ENCODE data around the gene GLP2R.

The GLP2R gene

DNA sequence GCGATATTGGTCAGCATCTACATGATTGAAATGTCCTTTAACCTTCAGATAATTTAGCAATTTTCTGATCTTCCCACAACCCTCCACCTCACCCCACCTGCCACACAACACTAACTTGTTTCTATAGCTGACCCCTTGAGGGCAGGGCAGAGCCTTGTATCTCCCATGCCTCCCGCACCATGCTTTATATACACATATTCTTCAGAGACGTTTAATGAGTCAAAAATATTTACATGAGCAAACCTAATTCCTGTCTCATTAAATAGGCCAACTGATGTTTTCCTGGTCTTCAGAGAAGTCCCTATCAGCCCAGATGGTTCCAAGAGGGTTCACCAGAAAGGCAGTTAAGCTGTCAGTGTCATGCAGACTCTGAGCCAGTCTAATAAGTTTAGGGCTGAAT lies 27.7 kb upstream of the GLP2R start:
- no peak for DNase-seq
- Histone ChIP-seq H3K23ac (ENCODE audit: low read length) (no peak overlapping the region), H2BK5ac (ENCODE audit: low read length) (no peak overlapping the region), H2BK120ac (ENCODE audit: low read depth, low read length) (no peak overlapping the region), H3K56ac (ENCODE audit: low read length) (no peak overlapping the region), H3K79me2 (ENCODE audit: control insufficient read depth, insufficient read depth, low read length) (no peaks in the 10 kb centered on the region), H2AK5ac (ENCODE audit: low read length) (no peak overlapping the region), H3K4ac (ENCODE audit: low read depth, low read length) (no peak overlapping the region), H4K5ac (ENCODE audit: low read length) (no peak overlapping the region), H3K36me3 (ENCODE audit: control insufficient read depth, insufficient read depth, low read length) (no peaks in the 10 kb centered on the region), H3K4me1 (ENCODE audit: control insufficient read depth, low read depth, low read length) (no peaks in the 10 kb centered on the region), H3K18ac (ENCODE audit: low read length) (no peak overlapping the region), H3K79me1 (ENCODE audit: low read length) (no peaks in the 10 kb centered on the region), H3K27ac (ENCODE audit: low read depth, low read length) (no peak overlapping the region), H2BK15ac (replicated peaks; ENCODE audit: low read depth) (no peak overlapping the region), H3K27me3 (ENCODE audit: insufficient read depth, low read length, poor library complexity) (no peaks in the 10 kb centered on the region), H3K4me3 (ENCODE audit: low read length) (no peak overlapping the region), H3K9ac (ENCODE audit: low read length) (no peak overlapping the region), H4K8ac (ENCODE audit: low read depth, low read length) (no peak overlapping the region), H3K4me2 (ENCODE audit: low read length) (no peak overlapping the region)
- WGBS (ENCODE audit: extremely low coverage, insufficient coverage, low lambda C conversion rate) = no CpG with 5 or more reads among the region's 3 CpGs

DNA sequence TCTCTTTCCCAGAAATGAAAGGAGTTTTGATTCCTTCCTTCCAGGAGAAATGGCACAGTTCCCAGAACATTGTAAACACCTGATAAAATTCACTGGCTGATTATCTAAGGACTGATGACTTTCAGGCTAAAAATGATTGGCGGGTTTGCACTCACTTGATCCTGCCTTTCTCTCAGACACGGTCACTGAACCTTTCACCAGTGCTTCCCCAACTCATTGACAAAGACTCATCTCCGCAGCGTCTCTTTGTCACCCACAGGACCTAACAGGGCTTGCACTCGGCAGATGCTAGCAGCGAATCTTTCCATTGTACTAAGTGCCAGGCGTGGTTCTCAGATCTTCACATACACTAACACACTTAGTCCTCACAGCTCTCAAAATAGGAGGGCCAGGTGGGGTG lies 27.0 kb upstream of the GLP2R start:
- DNase-seq = no peak
- WGBS (ENCODE audit: extremely low coverage, insufficient coverage, low lambda C conversion rate) = no CpG with 5 or more reads among the region's 7 CpGs
- no peaks in the 10 kb centered on the region for H3K27me3 ChIP-seq (ENCODE audit: insufficient read depth, low read length, poor library complexity)

DNA sequence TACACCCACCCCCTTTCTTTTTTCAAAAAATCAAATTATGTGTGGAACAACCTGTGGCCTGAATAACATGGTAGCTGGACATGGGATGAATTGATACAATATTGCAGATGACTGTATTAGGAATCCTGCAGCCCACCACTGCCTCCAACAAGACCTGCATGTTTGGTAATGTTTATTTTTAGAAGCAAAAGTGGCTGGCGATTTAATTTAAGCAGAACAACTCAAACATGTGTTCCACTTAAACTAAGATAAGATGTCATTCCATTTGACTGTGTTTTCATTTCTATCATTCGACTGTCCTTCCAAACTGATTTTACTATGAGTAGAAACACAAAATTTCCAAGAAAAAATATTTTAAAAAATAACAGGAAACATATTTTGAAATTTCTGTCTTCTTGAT lies 24.2 kb upstream of the GLP2R start:
- no peaks in the 10 kb centered on the region for H3K79me1 ChIP-seq (ENCODE audit: low read length)
- DNase-seq = no peak
- H3K27me3 ChIP-seq (ENCODE audit: insufficient read depth, low read length, poor library complexity) = no peaks in the 10 kb centered on the region
- H3K36me3 ChIP-seq (ENCODE audit: control insufficient read depth, insufficient read depth, low read length) = no peaks in the 10 kb centered on the region
- H3K56ac ChIP-seq (ENCODE audit: low read length) = no peak overlapping the region
- H4K8ac ChIP-seq (ENCODE audit: low read depth, low read length) = no peak overlapping the region
- H4K5ac ChIP-seq (ENCODE audit: low read length) = no peak overlapping the region
- no peak overlapping the region for H3K4ac ChIP-seq (ENCODE audit: low read depth, low read length)
- H3K4me2 ChIP-seq (ENCODE audit: low read length) = no peak overlapping the region
- no peak overlapping the region for H3K4me3 ChIP-seq (ENCODE audit: low read length)
- no peak overlapping the region for H3K9ac ChIP-seq (ENCODE audit: low read length)
- H3K4me1 ChIP-seq (ENCODE audit: control insufficient read depth, low read depth, low read length) = no peaks in the 10 kb centered on the region
- no peak overlapping the region for H3K27ac ChIP-seq (ENCODE audit: low read depth, low read length)
- WGBS (ENCODE audit: extremely low coverage, insufficient coverage, low lambda C conversion rate) = no CpG with 5 or more reads among the region's 2 CpGs
- no peak overlapping the region for H2BK5ac ChIP-seq (ENCODE audit: low read length)
- no peak overlapping the region for H3K18ac ChIP-seq (ENCODE audit: low read length)
- no peak overlapping the region for H2AK5ac ChIP-seq (ENCODE audit: low read length)
- H3K23ac ChIP-seq (ENCODE audit: low read length) = no peak overlapping the region
- no peaks in the 10 kb centered on the region for H3K79me2 ChIP-seq (ENCODE audit: control insufficient read depth, insufficient read depth, low read length)
- no peak overlapping the region for H2BK120ac ChIP-seq (ENCODE audit: low read depth, low read length)
- no peak overlapping the region for H2BK15ac ChIP-seq (replicated peaks; ENCODE audit: low read depth)

More for the DNA sequence above, 27.0 kb upstream of the GLP2R start:
- Histone ChIP-seq H3K4me2 (ENCODE audit: low read length) (no peak overlapping the region), H2BK5ac (ENCODE audit: low read length) (no peak overlapping the region), H3K23ac (ENCODE audit: low read length) (no peak overlapping the region), H2BK15ac (replicated peaks; ENCODE audit: low read depth) (no peak overlapping the region), H4K5ac (ENCODE audit: low read length) (no peak overlapping the region), H2AK5ac (ENCODE audit: low read length) (no peak overlapping the region), H3K79me1 (ENCODE audit: low read length) (no peaks in the 10 kb centered on the region), H4K8ac (ENCODE audit: low read depth, low read length) (no peak overlapping the region), H3K36me3 (ENCODE audit: control insufficient read depth, insufficient read depth, low read length) (no peaks in the 10 kb centered on the region), H3K18ac (ENCODE audit: low read length) (no peak overlapping the region), H3K4me3 (ENCODE audit: low read length) (no peak overlapping the region), H3K27ac (ENCODE audit: low read depth, low read length) (no peak overlapping the region), H3K79me2 (ENCODE audit: control insufficient read depth, insufficient read depth, low read length) (no peaks in the 10 kb centered on the region), H3K4me1 (ENCODE audit: control insufficient read depth, low read depth, low read length) (no peaks in the 10 kb centered on the region), H3K9ac (ENCODE audit: low read length) (no peak overlapping the region), H3K56ac (ENCODE audit: low read length) (no peak overlapping the region), H2BK120ac (ENCODE audit: low read depth, low read length) (no peak overlapping the region), H3K4ac (ENCODE audit: low read depth, low read length) (no peak overlapping the region)

DNA sequence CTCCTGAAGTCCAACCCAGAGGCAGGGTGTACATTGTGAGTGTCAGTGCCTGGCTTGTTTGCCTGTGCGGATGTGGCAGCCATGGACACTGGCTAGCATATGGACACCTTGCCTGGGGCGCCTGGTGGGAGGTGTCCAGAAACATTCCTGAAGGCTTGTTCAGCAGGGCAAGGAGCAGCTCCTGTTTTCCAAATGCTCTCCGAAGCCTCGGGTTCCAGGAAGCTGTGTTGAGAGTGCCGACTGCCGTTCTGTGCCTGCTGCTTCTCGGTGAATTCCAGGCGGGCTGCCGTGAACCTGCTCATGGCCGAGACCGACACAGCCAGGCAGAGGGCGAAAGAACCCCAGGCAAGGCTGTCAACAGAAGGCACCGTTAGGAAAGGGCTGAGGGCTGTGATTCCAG lies 23.4 kb upstream of the GLP2R start:
- Histone ChIP-seq H3K27me3 (ENCODE audit: insufficient read depth, low read length, poor library complexity) (no peaks in the 10 kb centered on the region), H3K79me2 (ENCODE audit: control insufficient read depth, insufficient read depth, low read length) (no peaks in the 10 kb centered on the region), H2BK15ac (replicated peaks; ENCODE audit: low read depth) (no peak overlapping the region), H2AK5ac (ENCODE audit: low read length) (no peak overlapping the region), H4K5ac (ENCODE audit: low read length) (no peak overlapping the region), H3K4me1 (ENCODE audit: control insufficient read depth, low read depth, low read length) (no peaks in the 10 kb centered on the region), H3K23ac (ENCODE audit: low read length) (no peak overlapping the region), H3K27ac (ENCODE audit: low read depth, low read length) (no peak overlapping the region), H4K8ac (ENCODE audit: low read depth, low read length) (no peak overlapping the region), H3K36me3 (ENCODE audit: control insufficient read depth, insufficient read depth, low read length) (no peaks in the 10 kb centered on the region), H2BK5ac (ENCODE audit: low read length) (no peak overlapping the region), H2BK120ac (ENCODE audit: low read depth, low read length) (no peak overlapping the region), H3K9ac (ENCODE audit: low read length) (no peak overlapping the region), H3K4me3 (ENCODE audit: low read length) (no peak overlapping the region), H3K56ac (ENCODE audit: low read length) (no peak overlapping the region), H3K4ac (ENCODE audit: low read depth, low read length) (no peak overlapping the region), H3K18ac (ENCODE audit: low read length) (no peak overlapping the region), H3K4me2 (ENCODE audit: low read length) (no peak overlapping the region), H3K79me1 (ENCODE audit: low read length) (no peaks in the 10 kb centered on the region)
- peak; percentile 19 for DNase-seq
- WGBS (ENCODE audit: extremely low coverage, insufficient coverage, low lambda C conversion rate) = no CpG with 5 or more reads among the region's 13 CpGs

DNA sequence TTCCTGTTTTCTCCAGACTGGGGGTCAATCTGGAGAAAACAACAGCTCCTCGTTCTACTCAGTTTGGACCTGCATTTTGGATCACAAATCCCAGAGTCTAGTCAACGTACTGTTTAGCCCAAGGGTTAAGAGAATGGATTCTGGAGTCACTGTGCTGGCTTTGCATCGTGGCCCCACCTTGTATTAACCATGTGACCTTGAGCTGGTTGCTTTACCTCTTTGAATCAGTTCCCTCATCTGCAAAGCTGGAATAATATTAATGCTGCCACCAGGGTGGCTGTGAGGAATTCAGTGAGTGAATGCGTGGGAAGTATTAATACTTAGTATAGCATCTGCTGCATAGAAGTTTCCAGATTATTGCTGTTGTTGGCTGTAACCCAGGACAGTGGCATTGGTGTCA lies 23.0 kb upstream of the GLP2R start:
- Histone ChIP-seq H2BK120ac (ENCODE audit: low read depth, low read length) (no peak overlapping the region), H2BK15ac (replicated peaks; ENCODE audit: low read depth) (no peak overlapping the region), H3K23ac (ENCODE audit: low read length) (no peak overlapping the region), H3K4me3 (ENCODE audit: low read length) (no peak overlapping the region), H3K9ac (ENCODE audit: low read length) (no peak overlapping the region), H3K56ac (ENCODE audit: low read length) (peak overlapping the region; percentile 15), H2AK5ac (ENCODE audit: low read length) (no peak overlapping the region), H3K4ac (ENCODE audit: low read depth, low read length) (no peak overlapping the region), H3K79me1 (ENCODE audit: low read length) (no peaks in the 10 kb centered on the region), H3K79me2 (ENCODE audit: control insufficient read depth, insufficient read depth, low read length) (no peaks in the 10 kb centered on the region), H4K5ac (ENCODE audit: low read length) (no peak overlapping the region), H3K18ac (ENCODE audit: low read length) (no peak overlapping the region), H2BK5ac (ENCODE audit: low read length) (no peak overlapping the region), H3K27me3 (ENCODE audit: insufficient read depth, low read length, poor library complexity) (no peaks in the 10 kb centered on the region), H4K8ac (ENCODE audit: low read depth, low read length) (no peak overlapping the region), H3K27ac (ENCODE audit: low read depth, low read length) (no peak overlapping the region), H3K4me2 (ENCODE audit: low read length) (no peak overlapping the region), H3K36me3 (ENCODE audit: control insufficient read depth, insufficient read depth, low read length) (no peaks in the 10 kb centered on the region), H3K4me1 (ENCODE audit: control insufficient read depth, low read depth, low read length) (no peaks in the 10 kb centered on the region)
- WGBS (ENCODE audit: extremely low coverage, insufficient coverage, low lambda C conversion rate) = no CpG with 5 or more reads among the region's 4 CpGs
- DNase-seq = no peak

DNA sequence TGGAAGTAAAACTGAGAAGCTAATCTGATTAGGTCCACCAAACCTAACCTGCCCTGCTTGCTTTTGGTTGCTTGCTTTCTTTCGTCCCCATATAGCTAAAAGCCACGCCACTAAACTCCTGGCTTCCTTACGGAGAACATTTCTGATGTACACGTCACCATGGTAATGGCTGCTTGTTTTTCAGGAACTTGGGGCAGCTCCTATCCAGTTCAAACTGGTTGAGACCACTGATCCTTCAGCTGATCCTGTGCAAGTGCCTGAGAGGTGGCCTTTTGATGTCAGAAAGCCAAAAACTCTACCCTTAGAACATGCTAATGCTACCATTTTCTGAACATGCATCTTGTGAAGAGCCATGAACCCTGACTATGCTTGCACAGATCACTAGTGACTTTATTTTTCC lies 20.0 kb upstream of the GLP2R start:
- DNase-seq = peak; percentile 60
- no peaks in the 10 kb centered on the region for H3K79me1 ChIP-seq (ENCODE audit: low read length)
- H3K23ac ChIP-seq (ENCODE audit: low read length) = no peak overlapping the region
- no peak overlapping the region for H3K27ac ChIP-seq (ENCODE audit: low read depth, low read length)
- no peak overlapping the region for H2BK15ac ChIP-seq (replicated peaks; ENCODE audit: low read depth)
- peaks cover 2% of the 10 kb centered on the region for H3K4me1 ChIP-seq (ENCODE audit: control insufficient read depth, low read depth, low read length)
- no peak overlapping the region for H2BK120ac ChIP-seq (ENCODE audit: low read depth, low read length)
- H2AK5ac ChIP-seq (ENCODE audit: low read length) = no peak overlapping the region
- H3K56ac ChIP-seq (ENCODE audit: low read length) = no peak overlapping the region
- H3K4me3 ChIP-seq (ENCODE audit: low read length) = no peak overlapping the region
- no peaks in the 10 kb centered on the region for H3K27me3 ChIP-seq (ENCODE audit: insufficient read depth, low read length, poor library complexity)
- WGBS (ENCODE audit: extremely low coverage, insufficient coverage, low lambda C conversion rate) = no CpG with 5 or more reads among the region's 4 CpGs
- no peak overlapping the region for H3K4me2 ChIP-seq (ENCODE audit: low read length)
- H3K79me2 ChIP-seq (ENCODE audit: control insufficient read depth, insufficient read depth, low read length) = no peaks in the 10 kb centered on the region
- H3K9ac ChIP-seq (ENCODE audit: low read length) = no peak overlapping the region
- no peak overlapping the region for H4K8ac ChIP-seq (ENCODE audit: low read depth, low read length)
- H3K18ac ChIP-seq (ENCODE audit: low read length) = no peak overlapping the region
- no peaks in the 10 kb centered on the region for H3K36me3 ChIP-seq (ENCODE audit: control insufficient read depth, insufficient read depth, low read length)
- no peak overlapping the region for H2BK5ac ChIP-seq (ENCODE audit: low read length)
- no peak overlapping the region for H4K5ac ChIP-seq (ENCODE audit: low read length)
- no peak overlapping the region for H3K4ac ChIP-seq (ENCODE audit: low read depth, low read length)

All from mesendoderm (in vitro differentiated cells).